Measurements from ENCODE around the gene BCAS1. TPM values are rescaled to one million over a fixed set of nuclear protein-coding genes. Genes with fewer than 3 reads are reported as not detected.

Gene BCAS1
- total RNA-seq, 1 donor from 2014 or later: not detected

DNA sequence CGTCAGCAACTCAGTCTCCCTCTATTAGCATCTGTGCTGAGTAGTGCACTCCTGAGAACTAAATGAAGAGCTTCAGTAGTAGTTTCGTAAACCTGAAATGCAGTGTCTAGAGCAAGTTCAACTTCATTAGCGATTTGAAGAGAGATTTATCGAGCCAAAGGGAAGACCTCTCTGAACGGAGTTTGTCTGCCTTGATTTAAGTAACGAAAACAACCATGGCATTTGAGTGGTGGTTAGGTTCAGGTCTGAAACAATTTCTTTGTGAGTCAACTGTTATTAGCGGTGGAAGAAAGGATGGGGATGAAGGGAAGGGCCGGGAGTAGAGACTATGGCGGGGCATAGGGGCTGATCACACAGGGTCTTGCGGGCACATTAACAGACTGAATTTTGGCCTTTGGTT lies 150.5 kb downstream of the BCAS1 start:
- H3K4me3 Mint-ChIP-seq: no peak overlapping the region
- H3K4me1 Mint-ChIP-seq: peaks cover 32% of the 10 kb centered on the region
- TF ChIP-seq, protein P1, sequence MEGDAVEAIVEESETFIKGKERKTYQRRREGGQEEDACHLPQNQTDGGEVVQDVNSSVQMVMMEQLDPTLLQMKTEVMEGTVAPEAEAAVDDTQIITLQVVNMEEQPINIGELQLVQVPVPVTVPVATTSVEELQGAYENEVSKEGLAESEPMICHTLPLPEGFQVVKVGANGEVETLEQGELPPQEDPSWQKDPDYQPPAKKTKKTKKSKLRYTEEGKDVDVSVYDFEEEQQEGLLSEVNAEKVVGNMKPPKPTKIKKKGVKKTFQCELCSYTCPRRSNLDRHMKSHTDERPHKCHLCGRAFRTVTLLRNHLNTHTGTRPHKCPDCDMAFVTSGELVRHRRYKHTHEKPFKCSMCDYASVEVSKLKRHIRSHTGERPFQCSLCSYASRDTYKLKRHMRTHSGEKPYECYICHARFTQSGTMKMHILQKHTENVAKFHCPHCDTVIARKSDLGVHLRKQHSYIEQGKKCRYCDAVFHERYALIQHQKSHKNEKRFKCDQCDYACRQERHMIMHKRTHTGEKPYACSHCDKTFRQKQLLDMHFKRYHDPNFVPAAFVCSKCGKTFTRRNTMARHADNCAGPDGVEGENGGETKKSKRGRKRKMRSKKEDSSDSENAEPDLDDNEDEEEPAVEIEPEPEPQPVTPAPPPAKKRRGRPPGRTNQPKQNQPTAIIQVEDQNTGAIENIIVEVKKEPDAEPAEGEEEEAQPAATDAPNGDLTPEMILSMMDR (conservative IDR thresholded peaks at IDR 0.05): no peak
- H3K27me3 Mint-ChIP-seq (ENCODE audit: low read depth): no peaks in the 10 kb centered on the region
- H3K9me3 Mint-ChIP-seq: no peaks in the 10 kb centered on the region
- no peak overlapping the region for H3K27ac Mint-ChIP-seq (ENCODE audit: unreplicated experiment)
- H3K36me3 Mint-ChIP-seq (ENCODE audit: low read depth): no peaks in the 10 kb centered on the region
- DNase-seq (ENCODE audit: low read depth, low spot score): no peak

DNA sequence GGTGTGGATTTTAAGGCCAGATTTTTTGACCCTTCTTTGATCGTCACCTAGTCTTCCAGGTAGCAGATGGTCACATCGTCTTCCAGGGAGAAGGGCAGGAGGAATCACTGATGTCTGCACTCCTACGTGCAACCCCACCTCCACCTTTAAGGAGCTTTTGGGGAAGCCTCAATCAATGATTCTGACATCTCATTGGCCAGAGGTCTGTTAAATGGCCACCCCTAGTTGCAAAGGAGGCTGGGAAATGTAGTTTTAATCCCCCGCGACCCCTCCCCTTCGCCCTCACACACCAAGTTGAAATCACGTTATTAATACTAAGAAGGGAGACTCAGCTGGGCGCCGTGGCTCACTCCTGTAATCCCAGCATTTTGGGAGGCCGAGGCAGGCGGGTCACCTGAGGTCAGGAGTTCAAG lies 151.4 kb downstream of the BCAS1 start:
- peak; percentile 43 for DNase-seq (ENCODE audit: low read depth, low spot score)
- no peaks in the 10 kb centered on the region for H3K36me3 Mint-ChIP-seq (ENCODE audit: low read depth)
- peak overlapping the region; percentile 89 for H3K4me3 Mint-ChIP-seq
- no peaks in the 10 kb centered on the region for H3K27me3 Mint-ChIP-seq (ENCODE audit: low read depth)
- H3K9me3 Mint-ChIP-seq: no peaks in the 10 kb centered on the region
- TF ChIP-seq, protein P1 (conservative IDR thresholded peaks at IDR 0.05): no peak
- H3K27ac Mint-ChIP-seq (ENCODE audit: unreplicated experiment): no peak overlapping the region
- H3K4me1 Mint-ChIP-seq: peaks cover 42% of the 10 kb centered on the region

- no peak for DNase-seq (ENCODE audit: low read depth, low spot score)
- Mint-ChIP-seq H3K36me3 (ENCODE audit: low read depth) (no peaks in the 10 kb centered on the region), H3K4me1 (peaks cover 43% of the 10 kb centered on the region), H3K9me3 (no peaks in the 10 kb centered on the region), H3K4me3 (peak overlapping the region; percentile 14), H3K27ac (ENCODE audit: unreplicated experiment) (no peak overlapping the region), H3K27me3 (ENCODE audit: low read depth) (no peaks in the 10 kb centered on the region)
- TF ChIP-seq, protein P1 (conservative IDR thresholded peaks at IDR 0.05): no peak
Measured at GRCh38 chr20:53918020-53918311, 152.4 kb downstream of the BCAS1 start.

- Mint-ChIP-seq H3K9me3 (no peaks in the 10 kb centered on the region), H3K4me1 (peaks cover 43% of the 10 kb centered on the region), H3K36me3 (ENCODE audit: low read depth) (no peaks in the 10 kb centered on the region), H3K27ac (ENCODE audit: unreplicated experiment) (no peak overlapping the region), H3K4me3 (peak overlapping the region; percentile 14), H3K27me3 (ENCODE audit: low read depth) (no peaks in the 10 kb centered on the region)
- TF ChIP-seq, protein P1 (conservative IDR thresholded peaks at IDR 0.05): no peak
- DNase-seq (ENCODE audit: low read depth, low spot score): no peak
Measured at GRCh38 chr20:53917145-53918019, 153.0 kb downstream of the BCAS1 start.

DNA sequence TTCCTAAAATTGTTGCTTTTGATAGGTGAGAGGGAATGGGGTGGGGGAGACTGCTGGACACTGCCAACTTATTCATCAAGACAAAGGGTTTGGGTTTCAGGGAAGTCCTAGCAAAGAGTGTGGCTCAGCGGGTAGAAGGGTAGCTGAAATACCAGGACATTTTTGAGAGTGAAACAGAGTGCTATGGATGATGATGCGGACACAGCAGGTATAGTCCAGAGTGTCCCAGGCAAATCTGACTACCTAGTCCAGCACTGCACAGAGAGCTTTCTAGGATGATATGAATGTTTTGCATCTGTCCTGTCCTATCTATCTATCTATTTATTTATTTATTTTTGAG lies 154.3 kb downstream of the BCAS1 start:
- peak overlapping the region; percentile 99 for H3K4me3 Mint-ChIP-seq
- H3K9me3 Mint-ChIP-seq: peaks cover 1% of the 10 kb centered on the region
- TF ChIP-seq, protein P1 (conservative IDR thresholded peaks at IDR 0.05): no peak
- no peak for DNase-seq (ENCODE audit: low read depth, low spot score)
- peaks cover 43% of the 10 kb centered on the region for H3K4me1 Mint-ChIP-seq
- peak overlapping the region; percentile 100 for H3K27ac Mint-ChIP-seq (ENCODE audit: unreplicated experiment)
- no peaks in the 10 kb centered on the region for H3K27me3 Mint-ChIP-seq (ENCODE audit: low read depth)
- peaks cover 1% of the 10 kb centered on the region for H3K36me3 Mint-ChIP-seq (ENCODE audit: low read depth)
